Esophagus squamous epithelium (tissue), 4 donors: ENCODE results near the gene MROH2B.

Experiments used
- POLR2A ChIP-seq, 4 donors: fragments of 450-650 bp; IDR thresholded peaks; one replicate each; pipeline ENCODE4 v1.6.1; 2017; ENCODE audit warnings: antibody characterized with exemption in 4 of 4, mild to moderate bottlenecking in 4 of 4, moderate library complexity in 3 of 4
- TF ChIP-seq, protein P1 (sequence below), 6 experiments: fragments of 450-650 bp in 4 of 6; fragments of 200-600 bp in 2 of 6; sonication (generic) in 2 of 6; IDR thresholded peaks; one replicate each; pipeline ENCODE4 v1.5.1; 2016 to 2019; ENCODE audit warnings: antibody characterized with exemption in 6 of 6, mild to moderate bottlenecking in 4 of 6, moderate library complexity in 4 of 6

DNA sequence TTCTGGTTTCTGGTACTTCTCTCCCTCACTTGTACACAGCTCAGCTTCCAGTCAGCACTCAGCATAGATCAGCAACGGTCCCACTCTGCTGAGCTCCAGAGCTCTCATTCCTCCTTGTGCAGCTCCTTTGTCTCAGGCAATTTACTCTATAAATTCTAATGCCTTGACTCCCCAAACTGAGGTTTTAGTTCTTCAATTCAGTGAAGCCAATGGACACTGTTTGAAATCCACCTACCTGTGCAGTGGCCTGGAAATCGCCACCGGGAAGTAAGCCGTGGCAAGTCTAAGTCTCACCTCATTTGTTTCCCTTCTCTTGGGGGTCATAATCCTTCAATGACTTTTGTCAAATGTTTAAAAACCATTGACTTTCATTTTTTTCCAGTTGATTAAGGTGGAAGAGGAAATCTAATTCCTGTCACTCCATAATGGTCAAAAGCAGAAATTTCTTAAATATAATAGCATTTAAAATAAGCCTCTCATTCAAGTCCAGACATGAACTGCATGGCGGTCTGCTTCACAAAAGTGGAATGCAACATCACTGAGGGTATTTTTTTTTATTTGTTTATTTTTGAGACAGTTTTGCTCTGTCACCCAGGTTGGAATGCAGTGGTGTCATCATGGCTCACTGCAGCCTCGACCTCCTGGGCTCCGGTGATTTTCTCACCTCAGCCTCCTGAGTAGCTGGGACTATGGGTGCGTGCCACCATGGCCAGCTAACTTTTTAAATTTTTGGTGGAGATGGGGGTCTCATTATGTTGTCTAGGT, 82.2 kb downstream of the MROH2B start:
- TF ChIP-seq, protein P1, sequence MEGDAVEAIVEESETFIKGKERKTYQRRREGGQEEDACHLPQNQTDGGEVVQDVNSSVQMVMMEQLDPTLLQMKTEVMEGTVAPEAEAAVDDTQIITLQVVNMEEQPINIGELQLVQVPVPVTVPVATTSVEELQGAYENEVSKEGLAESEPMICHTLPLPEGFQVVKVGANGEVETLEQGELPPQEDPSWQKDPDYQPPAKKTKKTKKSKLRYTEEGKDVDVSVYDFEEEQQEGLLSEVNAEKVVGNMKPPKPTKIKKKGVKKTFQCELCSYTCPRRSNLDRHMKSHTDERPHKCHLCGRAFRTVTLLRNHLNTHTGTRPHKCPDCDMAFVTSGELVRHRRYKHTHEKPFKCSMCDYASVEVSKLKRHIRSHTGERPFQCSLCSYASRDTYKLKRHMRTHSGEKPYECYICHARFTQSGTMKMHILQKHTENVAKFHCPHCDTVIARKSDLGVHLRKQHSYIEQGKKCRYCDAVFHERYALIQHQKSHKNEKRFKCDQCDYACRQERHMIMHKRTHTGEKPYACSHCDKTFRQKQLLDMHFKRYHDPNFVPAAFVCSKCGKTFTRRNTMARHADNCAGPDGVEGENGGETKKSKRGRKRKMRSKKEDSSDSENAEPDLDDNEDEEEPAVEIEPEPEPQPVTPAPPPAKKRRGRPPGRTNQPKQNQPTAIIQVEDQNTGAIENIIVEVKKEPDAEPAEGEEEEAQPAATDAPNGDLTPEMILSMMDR (IDR thresholded peaks at IDR 0.05): no peak
- TF ChIP-seq POLR2A (IDR thresholded peaks at IDR 0.05): no peak
